H9 (cell line): Measurements from ENCODE around the gene ZNF684. TPM values are rescaled to one million over a fixed set of nuclear protein-coding genes. Genes with fewer than 3 reads are reported as not detected.
A peak's percentile ranks its signal among the peaks of the same experiment; 100 is the strongest.

Source experiments
- DNase-seq: peaks from one replicate; pipeline ENCODE4 v3.0.0-alpha.2; 2017
- H2AFZ ChIP-seq: one replicate; pipeline ENCODE4 v1.6.1; 2013; ENCODE audit warnings: mild to moderate bottlenecking, low read length, control low read depth, moderate library complexity
- H2AK5ac ChIP-seq: 2 replicates; pipeline ENCODE4 v1.6.1; 2013; ENCODE audit warnings: low read length, control low read depth, mixed read lengths; ENCODE audit not compliant: insufficient read length
- H2BK120ac ChIP-seq: one replicate; pipeline ENCODE4 v1.6.1; 2013; ENCODE audit warnings: low read depth, mild to moderate bottlenecking, low read length, control low read depth, inconsistent platforms; ENCODE audit not compliant: poor library complexity, severe bottlenecking
- H2BK12ac ChIP-seq: 2 replicates; pipeline ENCODE4 v1.6.1; 2013; ENCODE audit warnings: low read length, control low read depth, mixed read lengths, low read depth; ENCODE audit not compliant: insufficient read length
- H2BK15ac ChIP-seq: 2 replicates; pipeline ENCODE4 v1.6.1; 2013; ENCODE audit warnings: low read depth, low read length, control low read depth
- H2BK20ac ChIP-seq: one replicate; pipeline ENCODE4 v1.6.1; 2013; ENCODE audit warnings: low read depth, mild to moderate bottlenecking, low read length, control low read depth, inconsistent platforms; ENCODE audit not compliant: poor library complexity, severe bottlenecking
- H2BK5ac ChIP-seq: 2 replicates; pipeline ENCODE4 v1.6.1; 2013; ENCODE audit warnings: low read length, control low read depth, mixed read lengths; ENCODE audit not compliant: insufficient read length
- H3K14ac ChIP-seq: 2 replicates; pipeline ENCODE4 v1.6.1; 2013; ENCODE audit warnings: low read length, control low read depth; ENCODE audit not compliant: insufficient read depth
- H3K18ac ChIP-seq: 2 replicates; pipeline ENCODE4 v1.6.1; 2013; ENCODE audit warnings: low read depth, mild to moderate bottlenecking, mixed read lengths, low read length, control low read depth; ENCODE audit not compliant: insufficient read length
- H3K23ac ChIP-seq: 2 replicates; pipeline ENCODE4 v1.6.1; 2013; ENCODE audit warnings: low read length, control low read depth, mixed read lengths, low read depth; ENCODE audit not compliant: insufficient read length
- H3K23me2 ChIP-seq: 2 replicates; pipeline ENCODE4 v1.6.1; 2013; ENCODE audit warnings: low read depth, mild to moderate bottlenecking, mixed read lengths, low read length, control low read depth; ENCODE audit not compliant: insufficient read length, poor library complexity, severe bottlenecking
- H3K27ac ChIP-seq: 2 replicates; pipeline ENCODE4 v1.5.1; 2013; ENCODE audit warnings: low read length, control low read depth, mixed read lengths, low read depth; ENCODE audit not compliant: insufficient read length
- H3K27me3 ChIP-seq: 2 replicates; pipeline ENCODE4 v1.6.1; 2013; ENCODE audit warnings: low read length, control low read depth, inconsistent platforms; ENCODE audit not compliant: insufficient read depth
- H3K4ac ChIP-seq: 2 replicates; pipeline ENCODE4 v1.6.1; 2013; ENCODE audit warnings: low read depth, mild to moderate bottlenecking, control low read depth, inconsistent platforms, low read length, moderate library complexity
- H3K4me1 ChIP-seq: 2 replicates; pipeline ENCODE4 v1.6.1; 2013; ENCODE audit warnings: low read length, control low read depth, inconsistent platforms; ENCODE audit not compliant: insufficient read depth
- H3K4me2 ChIP-seq: 2 replicates; pipeline ENCODE4 v1.6.1; 2013; ENCODE audit warnings: low read length, control low read depth, mixed read lengths; ENCODE audit not compliant: insufficient read length, insufficient read depth
- H3K56ac ChIP-seq: 2 replicates; pipeline ENCODE4 v1.6.1; 2013; ENCODE audit warnings: low read depth, mild to moderate bottlenecking, mixed read lengths, low read length, control low read depth; ENCODE audit not compliant: insufficient read length
- H3K79me1 ChIP-seq: 2 replicates; pipeline ENCODE4 v1.6.1; 2013; ENCODE audit warnings: low read depth, mild to moderate bottlenecking, moderate library complexity, low read length, control low read depth, inconsistent platforms; ENCODE audit not compliant: insufficient read depth, poor library complexity, severe bottlenecking
- H3K79me2 ChIP-seq: 2 replicates; pipeline ENCODE4 v1.6.1; 2013; ENCODE audit warnings: low read length, control low read depth, inconsistent platforms; ENCODE audit not compliant: insufficient read depth
- H3K9ac ChIP-seq: 2 replicates; pipeline ENCODE4 v1.6.1; 2013; ENCODE audit warnings: low read length, control low read depth, mixed read lengths; ENCODE audit not compliant: insufficient read length; ENCODE audit errors: extremely low read depth
- H3K9me3 ChIP-seq: one replicate; pipeline ENCODE4 v1.6.1; 2013; ENCODE audit warnings: low read depth, low read length, inconsistent platforms; ENCODE audit not compliant: control insufficient read depth
- H3T11ph ChIP-seq: one replicate; pipeline ENCODE4 v1.6.1; 2013; ENCODE audit warnings: mild to moderate bottlenecking, low read length, control low read depth, inconsistent platforms
- H4K20me1 ChIP-seq: one replicate; pipeline ENCODE4 v1.6.1; 2013; ENCODE audit not compliant: control insufficient read depth, insufficient read length, insufficient read depth
- H4K5ac ChIP-seq: 2 replicates; pipeline ENCODE4 v1.6.1; 2013; ENCODE audit warnings: low read depth, mild to moderate bottlenecking, mixed read lengths, low read length, control low read depth; ENCODE audit not compliant: insufficient read length
- H4K8ac ChIP-seq: replicated peaks from 2 replicates; pipeline ENCODE4 v1.6.1; 2013; ENCODE audit warnings: low read length, control low read depth, mixed read lengths, low read depth; ENCODE audit not compliant: insufficient read length
- H4K91ac ChIP-seq: 2 replicates; pipeline ENCODE4 v1.6.1; 2013; ENCODE audit warnings: low read depth, mild to moderate bottlenecking, moderate library complexity, mixed read lengths, low read length, control low read depth; ENCODE audit not compliant: insufficient read length
- H3K27ac Mint-ChIP-seq, 3 experiments: 2 replicates in 2 of 3; 3 replicates in 1 of 3; pipeline ENCODE4 v1.8.0; 2020 to 2021; ENCODE audit warnings: mixed read lengths in 3 of 3, mild to moderate bottlenecking in 1 of 3, moderate library complexity in 1 of 3
- H3K27me3 Mint-ChIP-seq: 2 replicates; pipeline ENCODE4 v1.8.0; 2021; ENCODE audit warnings: low read depth, mild to moderate bottlenecking, moderate library complexity, mixed read lengths
- H3K36me3 Mint-ChIP-seq, 3 experiments: 2 replicates in 2 of 3; 3 replicates in 1 of 3; pipeline ENCODE4 v1.8.0; 2020 to 2021; ENCODE audit warnings: low read depth in 3 of 3, mixed read lengths in 3 of 3; ENCODE audit not compliant: insufficient read depth in 1 of 3
- H3K4me1 Mint-ChIP-seq, 2 experiments: 2 replicates each; pipeline ENCODE4 v1.8.0; 2020; ENCODE audit warnings: mixed read lengths in 2 of 2
- H3K4me3 Mint-ChIP-seq, 2 experiments: 2 replicates in 1 of 2; 3 replicates in 1 of 2; pipeline ENCODE4 v1.8.0; 2020 to 2021; ENCODE audit warnings: mild to moderate bottlenecking in 2 of 2, mixed read lengths in 2 of 2, moderate library complexity in 1 of 2
- H3K9me3 Mint-ChIP-seq, 2 experiments: 2 replicates in 1 of 2; 3 replicates in 1 of 2; pipeline ENCODE4 v1.8.0; 2020; ENCODE audit warnings: mild to moderate bottlenecking in 2 of 2, mixed read lengths in 2 of 2, moderate library complexity in 1 of 2
- CTCF ChIP-seq: fragments of 200-600 bp; sonication (generic); conservative IDR thresholded peaks from 3 replicates; pipeline ENCODE4 v1.8.0; 2021; ENCODE audit warnings: antibody characterized with exemption, mild to moderate bottlenecking
- WGBS: extraction: QIAGEN DNeasy Blood & Tissue Kit; methylation state at CpG from one replicate; pipeline ENCODE4 v1.1.7; 2013; ENCODE audit warnings: missing lambda C conversion rate, low lambda C conversion rate, mixed read lengths; ENCODE audit not compliant: insufficient read length; ENCODE audit errors: extremely low coverage; 5-methylcytosine and 5-hydroxymethylcytosine counted together
- total RNA-seq: library from RNA; stranded (reverse); gene quantifications from 2 replicates; pipeline ENCODE4 v1.2.1, GENCODE V29; 2021

The ZNF684 gene
- total RNA-seq, 1 experiment from 2014 or later = 6.5 TPM

- peaks cover 18 to 48% (median 24%) of the 10 kb centered on the region in 3 experiments for H3K36me3 Mint-ChIP-seq
- no peak overlapping the region for H4K91ac ChIP-seq
- H3K4me1 Mint-ChIP-seq = peaks cover 7 to 9% of the 10 kb centered on the region in 2 experiments
- H3K27me3 ChIP-seq = 0 out of 2 replicates have a peak, but pooled peaks cover 3% of the 10 kb centered on the region
- H3K9me3 Mint-ChIP-seq = peaks cover 26 to 28% of the 10 kb centered on the region in 2 experiments
- H3K18ac ChIP-seq = no peak overlapping the region
- H3K14ac ChIP-seq = no peak overlapping the region
- H2BK15ac ChIP-seq = no peak overlapping the region
- H2AFZ ChIP-seq = no peak overlapping the region
- no peaks in the 10 kb centered on the region for H3K79me1 ChIP-seq
- H4K20me1 ChIP-seq = no peaks in the 10 kb centered on the region
- no peak for DNase-seq
- H4K8ac ChIP-seq = no peak overlapping the region
- peak overlapping the region; percentile 92 for H3K4me2 ChIP-seq
- no peak overlapping the region for H3K4ac ChIP-seq
- H3K23me2 ChIP-seq = peaks cover 11% of the 10 kb centered on the region
- H3K4me1 ChIP-seq = no peaks in the 10 kb centered on the region; the same call in 1 of the 2 replicates
- H3K9ac ChIP-seq = no peak overlapping the region
- no peak overlapping the region for H2AK5ac ChIP-seq
- no peak overlapping the region for H3K56ac ChIP-seq
- H3K23ac ChIP-seq = no peak overlapping the region
- no peak overlapping the region for H3T11ph ChIP-seq
- H2BK12ac ChIP-seq = no peak overlapping the region
- H3K79me2 ChIP-seq = no peaks in the 10 kb centered on the region; the same call in 1 of the 2 replicates
- H3K9me3 ChIP-seq = no peaks in the 10 kb centered on the region
- no peak overlapping the region for H4K5ac ChIP-seq
- H2BK20ac ChIP-seq = no peak overlapping the region
- H3K4me3 Mint-ChIP-seq = peak overlapping the region; percentile 85 to 86
- TF ChIP-seq CTCF = no peak
- no peak overlapping the region for H3K27ac ChIP-seq
- no peak overlapping the region for H2BK5ac ChIP-seq
- no peak overlapping the region for H2BK120ac ChIP-seq
- H3K27me3 Mint-ChIP-seq = peaks cover 10% of the 10 kb centered on the region
- no CpG with 5 or more reads among the region's 6 CpGs for WGBS
- no peak overlapping the region; a peak in 1 of 7 replicates for H3K27ac Mint-ChIP-seq
Measured at GRCh38 chr1:40507973-40508372, 23.5 kb upstream of the ZNF684 start.
